Caco-2 (cell line): Measurements from ENCODE around the gene ZNF774. TPM values are rescaled to one million over a fixed set of nuclear protein-coding genes. Genes with fewer than 3 reads are reported as not detected.

Experiments used
- BruUV-seq: library from RNA; stranded (reverse); fragments of 400-500 nt; replicated peaks from 2 replicates; lab custom pipeline; 2021; lab: Mats Ljungman, UMichigan
- CTCF ChIA-PET: fragments of 300-600 bp; sonication (Branson Sonifier 250); formaldehyde crosslinking; loops from one replicate; lab custom pipeline; 2022; ENCODE audit warnings: antibody characterized with exemption; lab: Charles Lee
- POLR2A ChIA-PET: fragments of 300-600 bp; sonication (Branson Sonifier 250); formaldehyde crosslinking; loops from one replicate; lab custom pipeline; 2022; ENCODE audit warnings: antibody characterized with exemption; lab: Charles Lee
- DNase-seq, 2 experiments: peaks; one replicate each; pipeline versions ENCODE4 v3.0.0 to v3.0.0-alpha.2; 2020 to 2022
- H3K27me3 ChIP-seq: replicated peaks from 2 replicates; pipeline ENCODE4 v1.6.0; 2011; ENCODE audit warnings: low read length; ENCODE audit not compliant: control insufficient read depth, insufficient read depth
- H3K36me3 ChIP-seq: 2 replicates; pipeline ENCODE4 v1.5.1; 2011; ENCODE audit warnings: low read length; ENCODE audit not compliant: control insufficient read depth, insufficient read depth
- H3K4me1 ChIP-seq: fragments of 250-450 bp; sonication (Bioruptor Pico); 2 replicates; pipeline ENCODE4 v1.5.1; 2020; ENCODE audit warnings: mild to moderate bottlenecking
- H3K4me3 ChIP-seq: 2 replicates; pipeline ENCODE4 v1.5.1; 2011; ENCODE audit warnings: low read depth, mild to moderate bottlenecking, control low read depth, low read length
- H3K9me3 ChIP-seq: fragments of 250-450 bp; sonication (Bioruptor Pico); 2 replicates; pipeline ENCODE4 v1.5.1; 2020; ENCODE audit warnings: mild to moderate bottlenecking, moderate library complexity
- H3K27ac Mint-ChIP-seq: one replicate; pipeline ENCODE4 v1.8.0; 2022; ENCODE audit warnings: mixed read lengths; ENCODE audit not compliant: unreplicated experiment
- H3K27me3 Mint-ChIP-seq: one replicate; pipeline ENCODE4 v1.8.0; 2022; ENCODE audit warnings: mixed read lengths; ENCODE audit not compliant: insufficient read depth, unreplicated experiment
- H3K36me3 Mint-ChIP-seq: one replicate; pipeline ENCODE4 v1.8.0; 2022; ENCODE audit warnings: mild to moderate bottlenecking, mixed read lengths; ENCODE audit not compliant: insufficient read depth, unreplicated experiment
- H3K4me1 Mint-ChIP-seq: one replicate; pipeline ENCODE4 v1.8.0; 2022; ENCODE audit warnings: low read depth, mixed read lengths; ENCODE audit not compliant: unreplicated experiment
- H3K4me3 Mint-ChIP-seq: one replicate; pipeline ENCODE4 v1.8.0; 2022; ENCODE audit warnings: mild to moderate bottlenecking, moderate library complexity, mixed read lengths; ENCODE audit not compliant: unreplicated experiment
- H3K9me3 Mint-ChIP-seq: one replicate; pipeline ENCODE4 v1.8.0; 2022; ENCODE audit warnings: mixed read lengths; ENCODE audit not compliant: unreplicated experiment
- intact Hi-C: fragments of 100-400 bp; cut with micrococcal nuclease; formaldehyde crosslinking; loops from one replicate; pipeline ENCODE4 v1.10.0; 2022; ENCODE audit not compliant: unreplicated experiment
- total RNA-seq: library from RNA; stranded (reverse); gene quantifications from 2 replicates; pipeline ENCODE4 v1.2.3, GENCODE V29; 2022
- TF ChIP-seq, protein P1 (sequence below), 2 experiments: fragments of 200-600 bp in 1 of 2; IDR thresholded peaks; 1 replicate in 1 of 2; 2 replicates in 1 of 2; pipeline versions ENCODE4 v1.5.1 to v1.8.0; 2011 to 2022; ENCODE audit warnings: antibody characterized with exemption in 1 of 2, control low read depth in 1 of 2, inconsistent platforms in 1 of 2, low read depth in 1 of 2, low read length in 1 of 2, mild to moderate bottlenecking in 1 of 2, moderate library complexity in 1 of 2; ENCODE audit not compliant: insufficient read depth in 1 of 2, severe bottlenecking in 1 of 2, unreplicated experiment in 1 of 2

Gene ZNF774
- total RNA-seq, 1 experiment from 2014 or later = 11.9 TPM

DNA sequence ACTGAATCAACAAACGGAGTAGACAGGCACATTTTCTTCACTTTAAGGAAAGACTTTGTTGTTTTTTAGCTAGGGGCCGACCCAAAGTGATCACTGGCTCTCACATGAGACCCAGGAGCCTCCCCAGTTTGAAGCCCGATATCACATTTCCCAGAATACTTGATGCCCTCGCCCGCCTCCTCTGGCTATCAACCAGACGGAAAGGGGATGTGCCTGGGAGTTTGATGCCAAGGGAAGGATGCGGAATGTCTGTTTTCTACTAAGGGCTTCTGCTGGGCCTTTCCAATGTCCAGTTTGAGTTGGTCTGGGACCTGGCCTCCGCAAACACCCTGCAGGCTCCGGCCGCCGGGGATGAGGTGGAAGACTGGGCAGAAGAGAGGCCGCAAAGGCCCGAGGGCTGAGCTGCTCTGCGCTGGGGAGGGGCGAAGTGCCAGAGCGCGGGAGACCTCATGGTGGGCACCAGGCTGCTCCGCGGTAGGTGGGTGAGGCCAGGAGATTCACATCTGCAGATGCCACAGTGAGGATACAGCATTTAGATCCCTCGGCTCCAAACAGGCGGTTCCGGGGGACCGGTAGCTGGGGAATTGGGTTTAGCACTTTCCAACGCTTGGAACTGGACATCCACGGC lies 491 bp upstream of the ZNF774 start:
- H3K36me3 Mint-ChIP-seq = peaks cover 19% of the 10 kb centered on the region
- Histone ChIP-seq H3K27me3 (no peaks in the 10 kb centered on the region), H3K36me3 (no peaks in the 10 kb centered on the region), H3K4me1 (peaks cover 4% of the 10 kb centered on the region; the same call in 1 of the 2 replicates), H3K9me3 (no peaks in the 10 kb centered on the region), H3K4me3 (peak overlapping the region; percentile 28)
- TF ChIP-seq, protein P1, sequence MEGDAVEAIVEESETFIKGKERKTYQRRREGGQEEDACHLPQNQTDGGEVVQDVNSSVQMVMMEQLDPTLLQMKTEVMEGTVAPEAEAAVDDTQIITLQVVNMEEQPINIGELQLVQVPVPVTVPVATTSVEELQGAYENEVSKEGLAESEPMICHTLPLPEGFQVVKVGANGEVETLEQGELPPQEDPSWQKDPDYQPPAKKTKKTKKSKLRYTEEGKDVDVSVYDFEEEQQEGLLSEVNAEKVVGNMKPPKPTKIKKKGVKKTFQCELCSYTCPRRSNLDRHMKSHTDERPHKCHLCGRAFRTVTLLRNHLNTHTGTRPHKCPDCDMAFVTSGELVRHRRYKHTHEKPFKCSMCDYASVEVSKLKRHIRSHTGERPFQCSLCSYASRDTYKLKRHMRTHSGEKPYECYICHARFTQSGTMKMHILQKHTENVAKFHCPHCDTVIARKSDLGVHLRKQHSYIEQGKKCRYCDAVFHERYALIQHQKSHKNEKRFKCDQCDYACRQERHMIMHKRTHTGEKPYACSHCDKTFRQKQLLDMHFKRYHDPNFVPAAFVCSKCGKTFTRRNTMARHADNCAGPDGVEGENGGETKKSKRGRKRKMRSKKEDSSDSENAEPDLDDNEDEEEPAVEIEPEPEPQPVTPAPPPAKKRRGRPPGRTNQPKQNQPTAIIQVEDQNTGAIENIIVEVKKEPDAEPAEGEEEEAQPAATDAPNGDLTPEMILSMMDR (IDR thresholded peaks at IDR 0.05; ENCODE audit: insufficient read depth in 1 of 2, low read depth in 1 of 2, low read length in 1 of 2, severe bottlenecking in 1 of 2, unreplicated experiment in 1 of 2) = no peak
- peak overlapping the region; percentile 85 for H3K27ac Mint-ChIP-seq
- CTCF ChIA-PET = interaction anchor here (0.7 to 0.8 kb wide), 2 partner anchors 130 to 253 kb away, joined by 3 read pairs; no protein-coding TSS in a partner anchor
- POLR2A ChIA-PET = interaction anchor here (1.4 to 1.7 kb wide), 2 partner anchors 36 to 62 kb away, joined by 5 to 18 read pairs; partner anchors contain the start of gene IQGAP1
- H3K4me1 Mint-ChIP-seq = no peaks in the 10 kb centered on the region
- H3K9me3 Mint-ChIP-seq = no peaks in the 10 kb centered on the region
- intact Hi-C loops = loop anchor here (1.0 kb wide), 1 partner anchor 17 kb away; no protein-coding TSS in a partner anchor
- H3K4me3 Mint-ChIP-seq = peak overlapping the region; percentile 91
- H3K27me3 Mint-ChIP-seq = no peaks in the 10 kb centered on the region
- DNase-seq = no peak
- no TSS peak for BruUV-seq

DNA sequence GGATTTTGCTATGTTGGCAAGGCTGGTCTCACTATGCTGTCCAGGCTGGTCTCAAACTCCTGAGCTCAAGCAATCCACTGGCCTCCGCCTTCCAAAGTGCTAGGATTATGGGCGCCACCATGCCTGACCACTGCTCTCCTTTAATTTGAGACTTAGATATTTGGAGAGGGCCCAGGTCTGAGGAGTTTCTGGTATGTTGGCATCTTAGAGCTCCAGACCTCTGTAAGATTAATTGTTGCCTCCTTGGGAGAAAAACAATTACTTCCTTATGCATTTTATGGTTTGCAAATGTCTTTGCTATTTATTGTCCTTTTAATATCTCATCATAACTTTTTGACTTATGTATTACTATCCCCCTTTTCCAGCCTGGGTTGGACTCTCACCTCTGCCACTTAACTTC lies 2.9 kb downstream of the ZNF774 start:
- intact Hi-C loops = no loop called here

More for the DNA sequence above, 2.9 kb downstream of the ZNF774 start:
- Mint-ChIP-seq H3K27me3 (no peaks in the 10 kb centered on the region), H3K27ac (no peak overlapping the region), H3K4me1 (no peaks in the 10 kb centered on the region), H3K9me3 (no peaks in the 10 kb centered on the region), H3K36me3 (peaks cover 38% of the 10 kb centered on the region), H3K4me3 (no peak overlapping the region)
- CTCF ChIA-PET = no interaction called here
- H3K27me3 ChIP-seq = no peaks in the 10 kb centered on the region
- BruUV-seq = no TSS peak
- H3K4me1 ChIP-seq = peaks cover 23% of the 10 kb centered on the region
- H3K9me3 ChIP-seq = no peaks in the 10 kb centered on the region
- no peak overlapping the region for H3K4me3 ChIP-seq
- no peaks in the 10 kb centered on the region; the same call in 1 of the 2 replicates for H3K36me3 ChIP-seq
- TF ChIP-seq, protein P1 (IDR thresholded peaks at IDR 0.05; ENCODE audit: insufficient read depth in 1 of 2, low read depth in 1 of 2, low read length in 1 of 2, severe bottlenecking in 1 of 2, unreplicated experiment in 1 of 2) = no peak
- POLR2A ChIA-PET = no interaction called here
- no peak for DNase-seq
